Stomach (tissue), 4 donors: ENCODE data around the gene OTOG.

Source experiments
- CTCF ChIP-seq, 7 experiments: fragments of 450-650 bp in 4 of 7; fragments of 200-600 bp in 3 of 7; sonication (generic) in 3 of 7; IDR thresholded peaks; one replicate each; pipeline ENCODE4 v1.5.1; 2016 to 2019; ENCODE audit warnings: antibody characterized with exemption in 7 of 7, control low read depth in 2 of 7, mild to moderate bottlenecking in 1 of 7
- EP300 ChIP-seq: sonication (generic); formaldehyde crosslinking; IDR thresholded peaks from one replicate; pipeline ENCODE4 v1.6.1; 2017; ENCODE audit warnings: antibody characterized with exemption
- POLR2A ChIP-seq, 4 donors: fragments of 450-650 bp; IDR thresholded peaks; one replicate each; pipeline ENCODE4 v1.6.1; 2016; ENCODE audit warnings: antibody characterized with exemption in 4 of 4, control low read depth in 2 of 4, mild to moderate bottlenecking in 1 of 4, moderate library complexity in 1 of 4
- POLR2AphosphoS5 ChIP-seq, 3 donors: sonication (generic); formaldehyde crosslinking; IDR thresholded peaks; one replicate each; pipeline ENCODE4 v1.6.1; 2016; ENCODE audit warnings: antibody characterized with exemption in 3 of 3

- TF ChIP-seq CTCF (IDR thresholded peaks at IDR 0.05) (no peak), POLR2AphosphoS5 (IDR thresholded peaks at IDR 0.05) (no peak), POLR2A (IDR thresholded peaks at IDR 0.05) (no peak), EP300 (no peak)
Measured at GRCh38 chr11:17607083-17607429, 60.0 kb downstream of the OTOG start.
